AG08395 (cell line): ENCODE data around the gene CRTC1.

ENCODE experiments used
- DNase-seq: peaks from one replicate; pipeline ENCODE4 v3.0.0; 2012; ENCODE audit warnings: mixed read lengths, low spot score

The CRTC1 gene

DNA sequence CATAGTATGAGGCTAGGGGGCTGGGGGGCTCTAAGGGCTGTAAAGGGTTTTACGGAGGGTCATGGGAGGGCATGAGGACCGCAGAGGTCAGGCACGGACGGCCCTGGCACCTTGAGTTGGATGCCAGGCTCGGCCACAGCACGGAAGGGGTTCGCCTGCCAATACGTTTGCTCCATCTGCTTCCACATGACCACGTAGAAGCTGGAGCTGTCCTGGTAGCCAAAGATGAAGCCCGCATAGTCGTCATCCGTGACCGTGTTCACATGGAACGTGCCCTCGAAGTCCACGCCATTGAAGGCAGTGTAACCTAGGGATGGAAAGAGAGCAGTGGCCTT is 101.3 kb downstream of the CRTC1 start:
- no peak for DNase-seq

GRCh38 chr19:18785179-18786124 is 102.0 kb downstream of the CRTC1 start:
- peak; percentile 93 for DNase-seq

DNA sequence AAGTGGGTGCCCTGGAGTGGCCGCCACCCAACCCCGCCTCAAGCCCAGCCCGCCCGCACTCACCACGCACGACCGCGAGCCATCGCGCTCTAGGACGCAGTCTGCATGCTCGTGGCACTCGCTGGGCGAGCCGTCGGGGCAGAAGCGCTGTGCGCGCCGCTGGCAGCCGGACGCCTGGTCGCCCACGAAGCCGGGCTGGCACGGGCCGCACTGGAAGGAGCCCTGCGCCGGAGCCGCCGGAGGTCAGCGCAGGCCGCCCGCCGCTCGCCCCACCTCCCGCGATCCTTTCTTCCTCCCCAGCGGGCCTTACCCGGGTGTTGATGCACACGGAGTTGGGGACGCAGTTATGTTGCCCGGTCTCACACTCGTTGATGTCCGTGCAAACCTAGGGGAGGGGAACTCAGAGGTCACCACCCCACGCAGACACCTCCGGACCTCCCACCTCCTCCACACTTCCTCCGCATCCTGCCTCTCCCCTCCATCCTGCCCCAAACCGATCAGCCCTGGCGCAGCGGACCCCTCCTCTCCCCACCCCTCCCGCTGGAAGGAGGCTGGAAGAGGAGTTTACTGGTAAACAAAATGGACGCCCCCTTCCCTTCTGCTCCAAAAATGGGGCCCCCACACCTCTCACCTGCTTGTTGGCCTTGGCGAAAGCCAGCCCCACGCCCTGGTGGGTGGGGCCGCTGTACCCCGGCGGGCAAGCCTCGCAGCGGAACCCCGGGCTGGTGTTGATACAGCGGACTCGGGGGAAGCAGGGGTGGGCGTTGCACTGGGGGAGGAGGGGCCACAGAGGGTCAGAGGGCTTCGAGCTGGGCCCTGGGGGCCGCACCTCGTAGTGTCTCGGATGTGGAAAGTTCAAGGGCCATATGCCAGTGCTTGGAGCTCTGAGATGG is 105.3 kb downstream of the CRTC1 start:
- no peak for DNase-seq

DNA sequence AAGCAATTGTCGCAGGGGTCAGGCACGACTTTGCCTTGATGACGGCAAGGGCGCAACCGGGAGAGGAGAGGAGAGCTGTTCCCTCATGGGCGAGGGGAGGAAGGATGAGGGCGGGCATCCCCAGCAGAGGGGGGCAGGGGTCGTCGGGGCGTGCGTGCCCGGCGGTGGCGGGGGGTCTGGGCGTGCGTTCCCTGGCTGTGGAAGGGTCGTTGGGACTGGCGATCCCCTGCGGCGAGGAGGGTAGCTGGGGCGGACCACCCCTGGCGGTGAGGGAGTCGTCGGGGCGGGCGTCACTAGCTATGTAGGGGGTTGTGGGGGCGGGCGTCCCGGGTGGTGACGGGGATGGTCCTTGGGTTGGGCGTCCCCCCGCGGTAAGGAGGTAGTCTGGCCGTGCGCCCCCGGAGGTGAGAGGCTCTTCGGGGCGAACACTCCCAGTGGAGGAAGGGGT is 106.0 kb downstream of the CRTC1 start:
- DNase-seq: no peak

GRCh38 chr19:18789883-18790565 is 106.5 kb downstream of the CRTC1 start:
- DNase-seq: peak; percentile 76

GRCh38 chr19:18790566-18791314 is 107.3 kb downstream of the CRTC1 start, which contains the start of gene COMP:
Gene COMP (minus strand): TSS chr19:18791305. CDS start chr19:18791269, 36 bp downstream.
- DNase-seq: no peak

GRCh38 chr19:18791315-18791678 is 107.8 kb downstream of the CRTC1 start:
- DNase-seq: no peak

DNA sequence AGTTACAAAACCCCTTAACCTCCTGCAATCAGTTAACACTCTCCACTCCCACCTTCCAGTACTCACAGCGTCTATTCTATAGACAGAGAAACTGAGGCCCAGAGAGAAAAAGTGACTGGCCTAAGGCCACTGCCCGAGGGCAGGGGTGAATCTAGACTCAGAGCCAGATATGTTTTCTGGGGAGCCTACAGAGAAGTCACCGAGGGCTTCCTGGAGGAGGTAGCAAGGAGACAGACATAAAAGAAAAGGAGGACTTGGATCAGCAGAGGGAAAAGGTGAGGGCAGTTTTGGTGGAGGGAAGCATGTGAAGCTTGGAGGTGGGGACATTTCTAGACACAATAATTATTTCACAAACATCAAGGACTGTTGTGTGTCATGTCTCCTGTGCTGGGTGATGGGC is 109.2 kb downstream of the CRTC1 start:
- DNase-seq: no peak

GRCh38 chr19:18793144-18794028 is 109.9 kb downstream of the CRTC1 start:
- no peak for DNase-seq

- no peak for DNase-seq
Measured at GRCh38 chr19:18794029-18794313, 110.5 kb downstream of the CRTC1 start.

GRCh38 chr19:18794692-18795091 is 111.2 kb downstream of the CRTC1 start:
- DNase-seq: no peak

DNA sequence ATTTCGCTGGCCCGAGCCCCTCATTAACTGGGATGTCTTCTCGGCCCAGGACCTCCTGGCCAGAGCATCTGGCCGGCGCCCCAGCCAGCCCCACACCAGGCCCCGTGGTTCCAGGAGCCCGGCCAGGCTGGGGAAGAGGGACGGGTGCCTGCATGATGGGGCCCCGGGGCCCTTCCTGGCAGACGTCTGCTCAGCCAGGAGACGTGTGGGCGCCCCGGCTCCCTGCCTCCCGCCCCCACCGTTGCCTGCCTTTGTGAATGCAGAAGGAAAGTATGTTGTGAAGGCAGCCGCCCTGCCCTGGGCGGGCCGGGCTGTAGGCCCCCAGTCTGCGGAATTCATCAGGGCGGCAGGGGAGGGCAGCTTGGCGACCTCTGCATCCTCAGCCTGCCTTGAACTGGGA is 112.1 kb downstream of the CRTC1 start:
- peak; percentile 60 for DNase-seq

DNA sequence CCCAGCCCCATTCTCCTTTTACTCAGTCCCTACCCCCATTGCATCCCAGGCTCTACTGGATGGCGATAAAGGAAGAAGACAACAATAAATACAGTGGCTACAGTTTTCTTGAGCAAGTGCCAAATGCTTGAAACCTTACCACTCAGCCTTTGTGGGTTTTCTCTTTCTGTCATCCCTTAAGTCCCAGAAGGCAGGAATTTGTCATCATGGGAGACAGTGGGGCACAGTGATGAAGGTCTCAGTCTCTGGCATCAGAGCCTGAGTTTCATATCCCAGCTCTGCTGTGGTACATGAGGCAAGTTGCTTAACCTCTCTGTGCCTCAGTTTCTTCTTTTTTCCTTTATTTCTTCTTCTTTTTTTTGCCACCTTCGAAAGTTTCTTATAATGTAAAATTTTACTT is 112.8 kb downstream of the CRTC1 start:
- DNase-seq: peak; percentile 44

DNA sequence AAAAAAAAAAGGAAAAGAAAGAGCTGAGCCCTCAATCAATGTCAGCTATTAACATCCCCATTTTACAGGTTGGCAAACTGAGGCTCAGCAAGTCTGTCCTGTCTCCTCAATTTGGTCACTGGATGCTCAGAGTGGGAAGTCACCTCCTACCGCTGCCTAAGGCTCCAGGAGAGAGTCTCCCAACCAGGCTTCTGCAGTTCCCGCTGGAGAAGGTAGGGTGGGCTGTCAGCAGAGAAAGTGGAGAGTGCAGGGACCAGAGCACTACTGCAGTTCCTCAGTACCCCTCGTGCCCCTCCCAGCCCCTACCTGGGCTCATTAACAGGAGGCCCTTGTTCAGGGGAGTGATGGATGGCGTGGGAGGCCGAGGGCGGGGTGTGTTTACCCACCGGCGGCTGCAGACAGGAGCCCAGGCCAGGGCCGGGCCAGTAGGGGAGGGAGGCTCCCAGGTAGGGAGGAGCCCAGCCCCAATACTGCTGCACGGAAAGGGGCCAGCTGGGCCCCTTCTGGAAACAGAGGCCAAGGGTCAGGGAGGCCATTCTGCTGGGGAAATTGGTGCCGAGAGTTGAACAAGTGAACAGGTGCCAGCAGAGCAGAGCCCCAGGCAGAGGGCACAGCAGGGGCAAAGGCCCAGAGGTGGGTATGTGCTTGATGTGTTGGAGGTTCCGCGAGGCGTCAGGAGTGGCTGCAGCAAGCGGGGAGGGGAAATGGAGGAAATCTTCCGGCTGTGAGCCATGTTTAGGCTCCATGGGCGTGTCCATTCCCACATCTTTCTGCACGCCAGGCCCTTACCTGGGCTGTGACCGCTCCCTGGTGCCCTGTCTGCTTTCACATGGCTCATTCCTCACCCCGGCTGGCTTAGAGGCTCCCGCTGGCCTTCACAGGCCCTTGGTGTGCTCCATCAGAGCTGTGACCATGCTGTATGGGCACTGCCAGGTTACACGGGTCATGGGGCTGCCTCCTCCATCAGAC is 115.2 kb downstream of the CRTC1 start:
- no peak for DNase-seq

- DNase-seq: no peak
Measured at GRCh38 chr19:18799389-18799970, 116.0 kb downstream of the CRTC1 start.

DNA sequence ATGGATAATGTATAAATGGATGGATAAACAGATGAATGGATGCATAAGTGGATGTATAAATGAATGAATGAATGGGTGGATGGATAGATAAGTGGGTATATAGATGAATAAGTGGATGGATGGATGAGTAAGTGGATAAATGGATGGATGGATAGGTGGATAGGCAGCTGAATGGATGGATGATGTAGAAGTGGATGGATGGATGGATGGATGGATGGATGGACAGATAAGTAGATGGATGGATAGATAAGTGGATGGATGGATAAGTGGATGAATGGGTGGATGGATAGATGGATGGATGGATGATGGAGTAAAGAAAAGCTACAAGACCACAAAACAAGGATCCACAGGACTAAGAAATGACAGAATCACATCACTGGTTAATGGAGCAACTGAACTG is 116.6 kb downstream of the CRTC1 start:
- DNase-seq: no peak

- no peak for DNase-seq
Measured at GRCh38 chr19:18800636-18801035, 117.2 kb downstream of the CRTC1 start.

DNA sequence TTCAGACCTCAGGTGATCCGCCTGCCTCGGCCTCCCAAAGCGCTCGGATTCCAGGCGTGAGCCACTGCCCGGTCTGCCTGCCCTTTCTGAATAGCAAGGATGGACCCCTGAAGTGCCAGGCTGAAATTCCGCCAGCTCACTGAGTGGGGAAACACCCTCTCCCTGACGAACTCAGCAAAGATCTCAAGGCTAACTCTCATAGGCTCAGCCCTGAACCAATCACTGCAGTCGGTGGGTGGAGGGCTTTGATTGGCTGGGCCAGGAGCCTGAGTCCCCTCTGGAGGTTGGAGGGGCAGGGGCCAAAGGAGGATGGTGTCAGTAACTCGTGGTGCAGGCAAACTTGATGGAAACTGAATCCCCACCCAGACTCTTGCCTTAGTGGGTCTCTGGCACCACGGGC is 118.9 kb downstream of the CRTC1 start:
- DNase-seq: peak; percentile 2

GRCh38 chr19:18803550-18804138 is 120.2 kb downstream of the CRTC1 start:
- no peak for DNase-seq
